ENCODE measurements around the gene TENM3.

Gene TENM3

GRCh38 chr4:182391111-182391684, 148.0 kb downstream of the TENM3 start:
- in situ Hi-C loops (cut with MboI; ENCODE audit: low sequenced_read_pairs), result no loop called here

DNA sequence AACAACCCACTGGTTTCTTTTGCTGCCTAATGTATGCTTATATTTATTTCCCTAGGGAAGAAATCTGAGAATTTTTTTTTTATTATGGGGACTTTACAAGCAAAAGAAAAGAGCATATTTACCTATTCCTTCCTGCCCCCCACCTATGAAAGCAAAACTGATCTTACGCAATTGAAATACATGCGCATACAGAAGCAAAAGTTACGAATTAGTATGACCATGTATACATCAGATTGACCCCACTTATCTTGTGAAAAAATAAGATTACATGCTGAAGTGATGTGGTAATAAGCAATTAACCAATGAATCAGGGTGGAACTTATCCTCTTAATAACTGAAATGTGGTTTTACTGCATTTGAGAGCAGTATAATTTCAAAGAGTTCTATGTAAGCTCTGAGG, 151.0 kb downstream of the TENM3 start:
- in situ Hi-C loops (cut with MboI; ENCODE audit: low sequenced_read_pairs), result no loop called here

DNA sequence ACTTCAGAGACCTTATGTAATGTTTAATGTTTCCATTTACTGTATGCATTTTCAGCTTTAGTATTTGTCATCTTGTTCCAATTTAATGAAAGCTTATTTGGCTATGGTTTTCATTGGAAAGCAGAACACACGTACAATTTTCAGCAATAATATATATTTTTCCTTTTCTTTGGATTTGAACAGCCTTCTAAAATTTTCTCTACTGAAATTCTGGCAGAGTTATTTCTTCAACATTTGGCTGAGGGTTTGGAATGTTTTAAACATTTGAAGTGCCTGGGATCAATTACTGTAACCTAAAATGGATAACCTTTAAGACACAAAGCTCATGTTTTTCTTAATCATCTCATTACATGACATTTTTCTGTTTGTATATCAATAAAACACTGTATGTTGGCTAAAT, 156.9 kb downstream of the TENM3 start:
- in situ Hi-C loops (cut with MboI; ENCODE audit: low sequenced_read_pairs), result no loop called here

GRCh38 chr4:182400790-182401189, 157.6 kb downstream of the TENM3 start:
- in situ Hi-C loops (cut with MboI; ENCODE audit: low sequenced_read_pairs), result no loop called here

- in situ Hi-C loops (cut with MboI; ENCODE audit: low sequenced_read_pairs), result no loop called here
These were observed 161.2 kb downstream of the TENM3 start for GRCh38 chr4:182404376-182404775.

GRCh38 chr4:182405087-182405486, 161.9 kb downstream of the TENM3 start:
- in situ Hi-C loops (cut with MboI; ENCODE audit: low sequenced_read_pairs), result no loop called here

GRCh38 chr4:182409271-182409670, 166.1 kb downstream of the TENM3 start:
- in situ Hi-C loops (cut with MboI; ENCODE audit: low sequenced_read_pairs), result no loop called here

- in situ Hi-C loops (cut with MboI; ENCODE audit: low sequenced_read_pairs), result no loop called here
These were observed 168.2 kb downstream of the TENM3 start for GRCh38 chr4:182411391-182411790.

GRCh38 chr4:182413550-182413949, 170.3 kb downstream of the TENM3 start:
- in situ Hi-C loops (cut with MboI; ENCODE audit: low sequenced_read_pairs), result no loop called here

- in situ Hi-C loops (cut with MboI; ENCODE audit: low sequenced_read_pairs), result no loop called here
These were observed 171.9 kb downstream of the TENM3 start for GRCh38 chr4:182415116-182415515.

DNA sequence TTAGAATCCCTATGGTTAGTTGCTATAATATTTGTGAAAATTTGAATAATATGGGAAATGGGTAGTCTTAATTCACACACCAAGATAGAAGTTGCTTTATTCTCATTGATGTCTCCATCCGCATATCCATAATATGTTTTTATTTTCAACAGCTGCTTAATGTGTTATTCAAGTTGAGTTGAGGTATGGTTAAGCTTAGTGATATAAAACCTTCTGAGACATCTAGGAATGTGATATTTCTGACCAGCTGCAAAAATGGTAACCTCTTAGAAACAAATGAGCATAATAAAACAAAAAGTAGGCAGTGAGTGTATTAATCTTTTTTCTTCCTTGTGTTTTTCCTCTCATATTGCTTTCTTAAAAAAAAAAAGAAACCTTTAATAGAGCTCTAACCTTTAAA, 172.9 kb downstream of the TENM3 start:
- in situ Hi-C loops (cut with MboI; ENCODE audit: low sequenced_read_pairs), result no loop called here

DNA sequence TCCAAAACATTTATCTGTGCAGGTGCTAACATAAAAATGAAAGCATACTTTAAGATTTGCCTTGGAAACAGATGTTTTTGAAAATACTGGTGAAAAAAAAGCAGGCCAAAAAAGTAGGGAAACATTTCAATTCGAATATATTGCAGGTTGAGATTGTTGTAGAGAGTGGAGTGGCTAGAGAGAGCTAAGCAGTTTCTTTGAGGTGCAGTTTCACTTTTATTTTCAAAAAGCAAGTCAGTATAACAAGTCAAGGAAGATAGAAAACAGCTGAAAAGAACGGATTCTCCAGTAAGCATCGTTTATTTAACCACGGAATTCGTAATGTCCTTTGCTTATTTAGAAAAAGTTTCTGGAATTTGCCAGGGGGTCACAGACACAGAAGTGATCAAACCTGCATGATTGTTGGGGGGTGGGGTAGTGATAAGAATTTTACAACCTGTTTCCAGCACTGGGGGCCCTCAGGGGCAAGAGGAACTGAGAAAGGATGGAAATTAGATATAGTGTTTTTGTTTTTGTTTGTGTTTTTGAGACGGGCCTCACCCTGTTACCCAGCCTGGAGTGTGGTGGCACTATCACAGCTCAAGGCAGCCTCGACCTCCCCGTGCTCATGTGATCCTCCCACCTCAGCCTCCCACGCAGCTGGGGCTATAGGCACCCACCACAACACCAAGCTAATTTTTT, 175.0 kb downstream of the TENM3 start:
- in situ Hi-C loops (cut with MboI; ENCODE audit: low sequenced_read_pairs), result no loop called here

- in situ Hi-C loops (cut with MboI; ENCODE audit: low sequenced_read_pairs), result no loop called here
These were observed 177.0 kb downstream of the TENM3 start for GRCh38 chr4:182420189-182420588.

DNA sequence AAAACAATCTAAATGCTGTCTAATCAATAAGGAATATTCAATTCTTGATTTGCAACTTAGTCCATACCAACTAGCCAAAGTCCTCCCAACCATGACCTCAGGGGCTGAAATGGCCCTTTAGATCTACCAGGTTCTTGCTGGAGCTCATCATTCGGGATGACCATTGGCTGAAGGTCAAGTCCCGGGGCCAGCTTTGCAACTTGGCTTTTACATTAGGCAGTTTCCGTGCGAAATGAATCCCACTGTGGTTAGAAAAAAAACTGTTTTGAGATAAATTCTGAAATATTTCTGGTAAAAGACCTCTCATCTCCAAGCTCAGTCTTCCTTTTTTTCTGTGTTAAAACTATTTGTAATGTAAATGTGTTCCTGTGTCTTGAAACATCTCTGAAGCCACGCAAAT, 178.6 kb downstream of the TENM3 start:
- in situ Hi-C loops (cut with MboI; ENCODE audit: low sequenced_read_pairs), result no loop called here

GRCh38 chr4:182425302-182425701, 182.1 kb downstream of the TENM3 start:
- in situ Hi-C loops (cut with MboI; ENCODE audit: low sequenced_read_pairs), result no loop called here

GRCh38 chr4:182426901-182427300, 183.7 kb downstream of the TENM3 start:
- in situ Hi-C loops (cut with MboI; ENCODE audit: low sequenced_read_pairs), result no loop called here

DNA sequence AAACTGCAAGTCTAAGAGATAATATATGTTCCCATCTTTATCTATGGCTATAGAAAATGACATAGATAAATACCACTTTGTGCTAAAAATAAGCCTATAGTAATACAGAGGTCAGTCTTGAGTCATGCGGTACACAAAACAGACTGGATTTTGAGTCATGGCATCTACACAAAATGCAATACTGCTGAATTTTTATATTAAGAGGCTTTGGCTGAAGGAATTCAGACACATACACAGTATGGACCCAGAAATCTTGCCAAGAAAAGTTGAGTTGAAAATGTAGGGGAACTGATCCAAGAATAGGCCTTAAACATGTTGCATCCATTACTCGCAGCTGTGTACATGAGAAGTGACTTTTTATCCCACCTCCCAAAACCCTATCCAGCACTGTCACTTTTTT, 184.4 kb downstream of the TENM3 start:
- in situ Hi-C loops (cut with MboI; ENCODE audit: low sequenced_read_pairs), result no loop called here

GRCh38 chr4:182429896-182430295, 186.7 kb downstream of the TENM3 start:
- in situ Hi-C loops (cut with MboI; ENCODE audit: low sequenced_read_pairs), result no loop called here

GRCh38 chr4:182432819-182433218, 189.6 kb downstream of the TENM3 start:
- in situ Hi-C loops (cut with MboI; ENCODE audit: low sequenced_read_pairs), result no loop called here

DNA sequence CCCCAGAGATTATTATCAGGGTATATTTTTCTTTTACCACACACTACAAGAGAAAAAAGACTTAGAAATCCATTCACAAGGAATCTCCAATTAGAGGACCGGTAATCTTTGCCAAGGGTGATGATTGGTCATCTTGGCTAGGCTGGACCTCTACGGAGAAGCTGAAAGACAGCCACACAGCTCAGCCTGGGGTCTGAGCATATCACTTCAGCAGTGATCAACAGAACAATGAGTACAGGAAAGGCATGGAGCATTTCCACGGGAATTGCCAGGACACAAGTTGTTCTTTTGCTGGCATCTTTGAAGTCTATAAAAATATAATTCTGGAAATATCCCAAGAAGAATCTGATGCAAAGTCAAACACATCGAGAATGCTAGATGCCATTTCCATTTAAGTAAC, 191.5 kb downstream of the TENM3 start:
- in situ Hi-C loops (cut with MboI; ENCODE audit: low sequenced_read_pairs), result no loop called here

DNA sequence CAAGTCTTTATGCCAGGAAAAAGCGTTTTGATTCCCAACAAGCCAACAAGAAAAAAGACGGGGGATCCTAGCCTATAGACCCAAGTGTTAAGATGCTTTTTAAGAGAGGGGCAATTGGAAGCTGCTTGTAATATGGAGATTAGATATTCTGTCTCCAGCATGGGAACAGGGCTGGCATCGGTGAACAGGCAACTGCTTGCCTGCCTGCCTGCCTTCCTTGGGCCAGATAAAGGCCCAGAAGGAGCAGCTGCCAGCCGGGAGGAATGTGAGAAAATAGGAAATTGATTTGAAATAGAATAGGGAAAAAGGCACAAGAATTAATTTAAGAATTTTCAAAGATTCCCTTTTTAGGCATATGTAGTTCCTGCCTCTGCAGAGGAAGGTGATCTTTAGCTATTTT, 192.2 kb downstream of the TENM3 start:
- in situ Hi-C loops (cut with MboI; ENCODE audit: low sequenced_read_pairs), result no loop called here

DNA sequence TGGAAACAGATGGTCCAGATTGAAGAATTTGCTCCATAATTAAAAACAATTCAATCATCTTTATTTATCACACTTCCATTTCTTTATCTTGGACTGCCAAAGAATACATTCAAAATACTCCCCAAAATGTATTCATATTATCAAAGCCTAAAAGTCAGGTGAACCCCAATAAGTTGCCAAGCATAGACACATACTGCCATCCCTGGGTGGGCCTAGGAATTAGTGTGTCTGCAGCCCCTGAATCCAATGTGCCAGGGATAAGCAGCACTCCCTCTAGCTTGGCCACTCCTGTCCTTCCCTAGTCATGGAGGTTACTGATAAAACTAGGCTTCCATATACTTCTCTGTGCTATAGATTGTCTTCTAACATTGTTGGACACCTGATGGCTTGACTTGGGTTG, 199.9 kb downstream of the TENM3 start:
- in situ Hi-C loops (cut with MboI; ENCODE audit: low sequenced_read_pairs), result no loop called here

DNA sequence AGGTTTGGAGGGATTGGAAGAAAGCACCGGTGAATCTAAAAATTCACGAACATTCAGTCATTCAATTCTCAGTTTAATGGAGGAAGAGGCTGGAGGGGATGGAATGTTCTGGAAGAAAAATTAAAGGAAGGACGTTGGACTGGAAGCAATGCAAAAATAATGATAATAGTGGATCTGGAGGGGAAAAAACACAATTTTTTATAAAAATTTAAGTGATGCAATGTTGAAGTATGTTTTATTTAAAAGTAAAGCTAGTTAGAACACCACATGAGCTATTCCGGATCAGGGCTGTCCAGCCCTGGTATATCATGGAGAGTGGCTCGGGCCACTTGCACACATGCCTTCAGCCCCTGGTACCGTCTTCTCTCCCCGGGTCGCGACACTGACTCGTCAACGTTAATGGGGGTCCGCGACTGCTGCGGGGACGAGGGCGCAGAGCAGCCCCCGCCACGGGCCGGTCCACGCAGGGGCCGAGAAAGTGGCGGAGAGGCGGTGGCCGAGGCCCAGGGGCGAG, 204.6 kb downstream of the TENM3 start:
- in situ Hi-C loops (cut with MboI; ENCODE audit: low sequenced_read_pairs), result no loop called here
